Measurements from ENCODE around the gene SRI. TPM values are rescaled to one million over a fixed set of nuclear protein-coding genes. Genes with fewer than 3 reads are reported as not detected.

Gene SRI
- total and polyA plus RNA-seq, 2 donors (not counting 1 experiment from before 2014, with no cell fraction given) = 46.5 to 49.9 TPM

- Histone ChIP-seq H3K27me3 (replicated peaks in 1 of 4; ENCODE audit: control extremely low read depth in 1 of 4, control insufficient read depth in 3 of 4, insufficient read depth in 4 of 4, low read length in 3 of 4) (no peaks in the 10 kb centered on the region), H3K36me3 (replicated peaks in 1 of 2; ENCODE audit: control extremely low read depth in 1 of 2, control insufficient read depth in 1 of 2, extremely low read depth in 1 of 2, insufficient read depth in 2 of 2, low read length in 1 of 2) (no peaks in the 10 kb centered on the region), H3K9ac (ENCODE audit: low read length) (no peak overlapping the region), H3K27ac (ENCODE audit: low read length in 2 of 2) (no peak overlapping the region), H3K79me2 (ENCODE audit: control insufficient read depth, insufficient read depth, low read length) (no peaks in the 10 kb centered on the region), H3K4me2 (replicated peaks; ENCODE audit: low read depth, low read length, poor library complexity, severe bottlenecking) (no peak overlapping the region), H3K4me3 (ENCODE audit: control extremely low read depth in 1 of 5, extremely low read depth in 1 of 5, insufficient read depth in 1 of 5, low read depth in 2 of 5, low read length in 4 of 5) (no peak overlapping the region), H3K4me1 (ENCODE audit: control insufficient read depth in 2 of 2, insufficient read depth in 2 of 2, low read length in 2 of 2) (no peaks in the 10 kb centered on the region), H2AFZ (ENCODE audit: insufficient read depth, low read depth, low read length, poor library complexity, severe bottlenecking) (no peak overlapping the region), H3K9me3 (ENCODE audit: control extremely low read depth in 1 of 3, control insufficient read depth in 2 of 3, insufficient read depth in 1 of 3, low read length in 2 of 3) (no peaks in the 10 kb centered on the region), H4K20me1 (ENCODE audit: control insufficient read depth, insufficient read depth, low read length, poor library complexity, severe bottlenecking) (no peaks in the 10 kb centered on the region)
- DNase-seq (no peak), ATAC-seq (ENCODE audit: low read depth) (no peak)
- CTCF ChIA-PET = no interaction called here
- POLR2A ChIA-PET = no interaction called here
- Mint-ChIP-seq H3K27me3 (peaks cover 4% of the 10 kb centered on the region), H3K9me3 (ENCODE audit: insufficient read depth) (no peaks in the 10 kb centered on the region), H3K4me1 (no peaks in the 10 kb centered on the region), H3K27ac (no peak overlapping the region), H3K4me3 (no peak overlapping the region)
- TF ChIP-seq, protein P1, sequence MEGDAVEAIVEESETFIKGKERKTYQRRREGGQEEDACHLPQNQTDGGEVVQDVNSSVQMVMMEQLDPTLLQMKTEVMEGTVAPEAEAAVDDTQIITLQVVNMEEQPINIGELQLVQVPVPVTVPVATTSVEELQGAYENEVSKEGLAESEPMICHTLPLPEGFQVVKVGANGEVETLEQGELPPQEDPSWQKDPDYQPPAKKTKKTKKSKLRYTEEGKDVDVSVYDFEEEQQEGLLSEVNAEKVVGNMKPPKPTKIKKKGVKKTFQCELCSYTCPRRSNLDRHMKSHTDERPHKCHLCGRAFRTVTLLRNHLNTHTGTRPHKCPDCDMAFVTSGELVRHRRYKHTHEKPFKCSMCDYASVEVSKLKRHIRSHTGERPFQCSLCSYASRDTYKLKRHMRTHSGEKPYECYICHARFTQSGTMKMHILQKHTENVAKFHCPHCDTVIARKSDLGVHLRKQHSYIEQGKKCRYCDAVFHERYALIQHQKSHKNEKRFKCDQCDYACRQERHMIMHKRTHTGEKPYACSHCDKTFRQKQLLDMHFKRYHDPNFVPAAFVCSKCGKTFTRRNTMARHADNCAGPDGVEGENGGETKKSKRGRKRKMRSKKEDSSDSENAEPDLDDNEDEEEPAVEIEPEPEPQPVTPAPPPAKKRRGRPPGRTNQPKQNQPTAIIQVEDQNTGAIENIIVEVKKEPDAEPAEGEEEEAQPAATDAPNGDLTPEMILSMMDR (IDR thresholded peaks at IDR 0.05) = no peak
- no peak for TF ChIP-seq EZH2 (IDR thresholded peaks at IDR 0.05; ENCODE audit: borderline replicate concordance, insufficient read depth, low read depth, low read length, poor library complexity, severe bottlenecking)
- intact Hi-C loops (cut with micrococcal nuclease) = no loop called here
Measured at GRCh38 chr7:88185650-88186049, 34.2 kb downstream of the SRI start.

DNA sequence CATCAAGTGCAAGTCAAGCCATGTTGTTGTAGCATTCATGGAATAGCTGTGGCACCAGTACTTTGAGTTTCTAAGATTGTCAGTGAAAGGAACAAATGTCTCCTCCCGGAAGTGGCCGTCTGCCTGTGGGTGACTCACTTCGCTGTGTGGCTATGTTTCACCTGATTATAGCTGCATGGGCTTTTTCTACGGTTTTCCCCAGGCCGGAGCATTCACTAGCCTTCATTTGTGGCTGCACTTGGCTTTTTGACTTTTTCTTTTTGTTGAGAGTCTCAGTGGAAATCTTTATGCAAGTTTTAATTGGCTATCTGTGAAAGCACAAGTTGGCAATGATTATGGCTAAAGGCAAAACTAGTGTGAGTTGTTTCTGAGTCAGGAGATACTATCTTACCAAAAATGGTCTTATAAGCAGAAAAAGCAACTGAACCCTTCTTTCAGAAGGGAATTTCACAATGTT, 35.0 kb downstream of the SRI start:
- Histone ChIP-seq H3K27ac (ENCODE audit: low read length in 2 of 2) (no peak overlapping the region), H2AFZ (ENCODE audit: insufficient read depth, low read depth, low read length, poor library complexity, severe bottlenecking) (no peak overlapping the region), H3K9ac (ENCODE audit: low read length) (no peak overlapping the region), H3K4me1 (ENCODE audit: control insufficient read depth in 2 of 2, insufficient read depth in 2 of 2, low read length in 2 of 2) (no peaks in the 10 kb centered on the region), H3K4me3 (ENCODE audit: control extremely low read depth in 1 of 5, extremely low read depth in 1 of 5, insufficient read depth in 1 of 5, low read depth in 2 of 5, low read length in 4 of 5) (no peak overlapping the region), H3K4me2 (replicated peaks; ENCODE audit: low read depth, low read length, poor library complexity, severe bottlenecking) (no peak overlapping the region), H4K20me1 (ENCODE audit: control insufficient read depth, insufficient read depth, low read length, poor library complexity, severe bottlenecking) (no peaks in the 10 kb centered on the region), H3K9me3 (ENCODE audit: control extremely low read depth in 1 of 3, control insufficient read depth in 2 of 3, insufficient read depth in 1 of 3, low read length in 2 of 3) (no peaks in the 10 kb centered on the region), H3K79me2 (ENCODE audit: control insufficient read depth, insufficient read depth, low read length) (no peaks in the 10 kb centered on the region), H3K27me3 (replicated peaks in 1 of 4; ENCODE audit: control extremely low read depth in 1 of 4, control insufficient read depth in 3 of 4, insufficient read depth in 4 of 4, low read length in 3 of 4) (no peaks in the 10 kb centered on the region), H3K36me3 (replicated peaks in 1 of 2; ENCODE audit: control extremely low read depth in 1 of 2, control insufficient read depth in 1 of 2, extremely low read depth in 1 of 2, insufficient read depth in 2 of 2, low read length in 1 of 2) (no peaks in the 10 kb centered on the region)
- H3K4me3 Mint-ChIP-seq = no peak overlapping the region
- no peak overlapping the region for H3K27ac Mint-ChIP-seq
- no peak for TF ChIP-seq EZH2 (IDR thresholded peaks at IDR 0.05; ENCODE audit: borderline replicate concordance, insufficient read depth, low read depth, low read length, poor library complexity, severe bottlenecking)
- TF ChIP-seq, protein P1 (IDR thresholded peaks at IDR 0.05) = no peak
- DNase-seq (no peak), ATAC-seq (ENCODE audit: low read depth) (no peak)
- ChIA-PET POLR2A (no interaction called here), CTCF (no interaction called here)
- intact Hi-C loops (cut with micrococcal nuclease) = no loop called here
- peaks cover 4% of the 10 kb centered on the region for H3K27me3 Mint-ChIP-seq
- WGBS (ENCODE audit: insufficient coverage) = 94% methylated on average over 5 of the region's 5 CpGs
- H3K9me3 Mint-ChIP-seq (ENCODE audit: insufficient read depth) = no peaks in the 10 kb centered on the region
- H3K4me1 Mint-ChIP-seq = no peaks in the 10 kb centered on the region
